Right atrium auricular region (tissue), 2 donors: Measurements from ENCODE around the gene GUCA1C. TPM values are rescaled to one million over a fixed set of nuclear protein-coding genes. Genes with fewer than 3 reads are reported as not detected.

Experiments used
- DNase-seq: peaks from one replicate; pipeline ENCODE4 v3.0.0-alpha.2; 2019; ENCODE audit warnings: low spot score
- H3K27ac ChIP-seq, 2 donors: fragments of 200-600 bp; sonication (generic); 1 replicate in 1 of 2; 2 replicates in 1 of 2; pipeline ENCODE4 v1.5.1; 2016 to 2019
- H3K27me3 ChIP-seq, 2 donors: fragments of 200-600 bp; sonication (generic); one replicate each; pipeline versions ENCODE4 v1.5.1 to v1.6.0; 2017 to 2019
- H3K36me3 ChIP-seq: fragments of 200-600 bp; sonication (generic); one replicate; pipeline ENCODE4 v1.5.1; 2016
- H3K4me1 ChIP-seq, 2 donors: fragments of 200-600 bp; sonication (generic); one replicate each; pipeline versions ENCODE4 v1.5.1 to v1.6.0; 2017 to 2019
- H3K4me3 ChIP-seq, 2 donors: fragments of 200-600 bp; sonication (generic); 1 replicate in 1 of 2; 2 replicates in 1 of 2; pipeline ENCODE4 v1.5.1; 2017 to 2019; ENCODE audit warnings: mild to moderate bottlenecking in 1 of 2, moderate library complexity in 1 of 2
- H3K9me3 ChIP-seq, 2 donors: fragments of 200-600 bp; sonication (generic); one replicate each; pipeline ENCODE4 v1.5.1; 2019
- total RNA-seq, 2 donors: library from RNA; depleted of rRNA; stranded (reverse); fragments of >200 nt; gene quantifications; one replicate each; pipeline ENCODE4 v1.1.0, GENCODE V29; 2016
- TF ChIP-seq, protein P1 (sequence below), 2 donors: fragments of 200-600 bp; sonication (generic); IDR thresholded peaks; one replicate each; pipeline ENCODE4 v1.5.1; 2019; ENCODE audit warnings: antibody characterized with exemption in 2 of 2

Gene GUCA1C
- total RNA-seq, 2 donors from 2014 or later = not detected

DNA sequence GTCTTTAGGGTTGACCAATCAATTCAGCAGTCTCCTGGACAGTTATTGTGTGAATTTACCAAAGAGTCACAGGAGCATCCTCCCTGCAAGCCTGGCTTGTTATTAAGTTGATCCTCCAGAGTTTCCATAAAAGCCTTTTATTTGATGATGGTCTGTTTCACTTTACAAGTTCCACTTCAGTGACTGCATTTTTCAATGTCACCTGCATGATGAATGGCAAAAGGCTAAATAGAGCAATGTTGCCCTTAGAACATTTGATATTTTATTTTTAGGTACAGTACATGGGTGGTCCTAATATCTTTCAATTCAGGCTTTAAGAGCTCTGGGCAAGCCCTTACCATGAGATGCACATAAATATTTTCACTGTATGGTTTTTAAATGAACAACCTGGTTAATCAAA, 22.6 kb downstream of the GUCA1C start:
- TF ChIP-seq, protein P1, sequence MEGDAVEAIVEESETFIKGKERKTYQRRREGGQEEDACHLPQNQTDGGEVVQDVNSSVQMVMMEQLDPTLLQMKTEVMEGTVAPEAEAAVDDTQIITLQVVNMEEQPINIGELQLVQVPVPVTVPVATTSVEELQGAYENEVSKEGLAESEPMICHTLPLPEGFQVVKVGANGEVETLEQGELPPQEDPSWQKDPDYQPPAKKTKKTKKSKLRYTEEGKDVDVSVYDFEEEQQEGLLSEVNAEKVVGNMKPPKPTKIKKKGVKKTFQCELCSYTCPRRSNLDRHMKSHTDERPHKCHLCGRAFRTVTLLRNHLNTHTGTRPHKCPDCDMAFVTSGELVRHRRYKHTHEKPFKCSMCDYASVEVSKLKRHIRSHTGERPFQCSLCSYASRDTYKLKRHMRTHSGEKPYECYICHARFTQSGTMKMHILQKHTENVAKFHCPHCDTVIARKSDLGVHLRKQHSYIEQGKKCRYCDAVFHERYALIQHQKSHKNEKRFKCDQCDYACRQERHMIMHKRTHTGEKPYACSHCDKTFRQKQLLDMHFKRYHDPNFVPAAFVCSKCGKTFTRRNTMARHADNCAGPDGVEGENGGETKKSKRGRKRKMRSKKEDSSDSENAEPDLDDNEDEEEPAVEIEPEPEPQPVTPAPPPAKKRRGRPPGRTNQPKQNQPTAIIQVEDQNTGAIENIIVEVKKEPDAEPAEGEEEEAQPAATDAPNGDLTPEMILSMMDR (IDR thresholded peaks at IDR 0.05) = no peak
- peaks cover 0 to 4% of the 10 kb centered on the region in 2 donors for H3K9me3 ChIP-seq

DNA sequence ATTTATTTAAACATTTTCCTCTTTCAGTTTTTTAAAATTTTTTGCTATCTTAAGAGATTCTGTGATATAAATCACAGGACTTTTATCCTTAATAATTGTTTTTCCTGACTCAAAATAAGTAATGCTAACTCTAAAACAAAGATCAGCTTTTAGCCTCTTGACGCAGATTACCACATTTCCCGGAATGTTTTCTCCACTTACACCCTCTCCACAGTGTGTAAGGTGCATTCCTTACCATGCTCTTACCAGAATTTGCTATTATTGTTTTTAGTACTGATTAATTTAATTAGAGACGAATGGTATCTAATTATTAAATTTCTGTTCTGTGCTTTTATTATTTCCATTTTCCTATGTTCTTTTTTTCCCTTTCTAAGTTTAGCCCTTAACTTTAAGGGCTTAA, 34.8 kb downstream of the GUCA1C start:
- no peaks in the 10 kb centered on the region for H3K9me3 ChIP-seq

More for the DNA sequence above, 22.6 kb downstream of the GUCA1C start:
- H3K4me1 ChIP-seq = no peaks in the 10 kb centered on the region
- no peaks in the 10 kb centered on the region for H3K27me3 ChIP-seq
- DNase-seq = no peak
- no peaks in the 10 kb centered on the region for H3K36me3 ChIP-seq
- no peak overlapping the region for H3K27ac ChIP-seq
- H3K4me3 ChIP-seq = no peak overlapping the region

DNA sequence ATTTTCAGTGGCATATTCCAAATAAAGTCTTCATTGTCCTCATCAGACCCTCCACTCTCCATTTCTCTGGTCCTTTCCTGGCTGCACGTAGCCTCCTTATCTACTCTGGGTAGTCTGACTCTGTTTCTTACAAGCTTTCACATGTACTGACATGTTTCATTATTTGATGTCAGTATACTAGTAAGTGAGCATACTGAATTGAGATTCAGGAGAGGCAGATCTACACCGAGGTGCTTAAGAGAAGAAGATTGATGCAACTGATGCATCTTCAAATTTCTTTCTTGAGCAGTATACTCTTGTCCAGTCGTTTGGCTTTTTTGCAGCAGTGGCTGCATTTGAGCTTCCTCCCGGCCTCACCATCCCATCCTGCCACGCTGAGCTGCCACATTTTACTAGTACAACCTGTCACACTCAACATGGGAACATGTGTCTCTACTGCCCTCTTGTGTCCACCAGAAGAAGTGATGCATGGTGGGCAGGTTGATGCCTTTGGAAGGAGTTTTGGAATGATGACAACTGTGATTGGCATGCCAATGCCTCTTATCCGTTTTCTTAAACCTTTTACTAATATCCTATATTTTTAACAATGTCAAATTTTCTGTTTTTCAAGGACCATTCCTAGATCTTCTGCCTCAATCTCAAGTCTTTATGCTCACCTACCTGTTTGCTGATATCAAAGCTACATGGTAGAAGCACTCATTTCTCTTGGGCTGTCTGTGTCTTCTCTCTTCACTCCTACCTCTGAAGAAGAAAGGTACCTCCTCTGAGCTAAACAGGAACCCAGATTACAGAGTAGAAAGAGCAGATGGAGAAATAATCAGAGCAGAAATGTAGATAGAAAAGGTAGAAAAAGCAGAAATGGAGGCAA, 38.7 kb downstream of the GUCA1C start:
- Histone ChIP-seq H3K9me3 (no peaks in the 10 kb centered on the region), H3K4me3 (no peak overlapping the region), H3K4me1 (no peaks in the 10 kb centered on the region), H3K36me3 (no peaks in the 10 kb centered on the region), H3K27me3 (no peaks in the 10 kb centered on the region), H3K27ac (no peak overlapping the region)
- TF ChIP-seq, protein P1 (IDR thresholded peaks at IDR 0.05) = peak; percentile 42 to 78
- no peak for DNase-seq

More for the DNA sequence above, 34.8 kb downstream of the GUCA1C start:
- TF ChIP-seq, protein P1 (IDR thresholded peaks at IDR 0.05) = no peak
- Histone ChIP-seq H3K4me3 (no peak overlapping the region), H3K36me3 (no peaks in the 10 kb centered on the region), H3K27ac (no peak overlapping the region), H3K4me1 (no peaks in the 10 kb centered on the region), H3K27me3 (no peaks in the 10 kb centered on the region)
- DNase-seq = no peak

DNA sequence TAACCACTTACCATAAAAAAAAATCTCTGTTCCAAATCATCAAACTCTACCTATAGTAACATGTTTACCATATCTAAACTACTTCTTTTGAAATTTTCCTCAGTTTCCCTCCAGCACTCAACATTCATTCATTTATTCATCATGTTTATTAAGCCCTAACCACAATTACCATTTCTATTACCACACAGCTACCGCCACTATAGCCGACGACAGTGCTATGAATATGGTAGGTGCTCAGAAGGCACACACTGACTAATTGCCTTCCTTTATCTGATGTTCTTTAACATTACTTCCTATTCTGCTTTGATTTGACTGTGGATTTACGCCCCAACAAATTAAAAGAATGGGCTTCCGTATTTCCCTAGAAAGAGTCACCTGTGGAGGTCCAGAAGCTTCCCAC, 43.9 kb downstream of the GUCA1C start:
- Histone ChIP-seq H3K4me1 (no peaks in the 10 kb centered on the region), H3K27me3 (no peaks in the 10 kb centered on the region), H3K9me3 (no peaks in the 10 kb centered on the region), H3K36me3 (no peaks in the 10 kb centered on the region), H3K4me3 (no peak overlapping the region), H3K27ac (no peak overlapping the region)
- DNase-seq = no peak
- TF ChIP-seq, protein P1 (IDR thresholded peaks at IDR 0.05) = no peak

DNA sequence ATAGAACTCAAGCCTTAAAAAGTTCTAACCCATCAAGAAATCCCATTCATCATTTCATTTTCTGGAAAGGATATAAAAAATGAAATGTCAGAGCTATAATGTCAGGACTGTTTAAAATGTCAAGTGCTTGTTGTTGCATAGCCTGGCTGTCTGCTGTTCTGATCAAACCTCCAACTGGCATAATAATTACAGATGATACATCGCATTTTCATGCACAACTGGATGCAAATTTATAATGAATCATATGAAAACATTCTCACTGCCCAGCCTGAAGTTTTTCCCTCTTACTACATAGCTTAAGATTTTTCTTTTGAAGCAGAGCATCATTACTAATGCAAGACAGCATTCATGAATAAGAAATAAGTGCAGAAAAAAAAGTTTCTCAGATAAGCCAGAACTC, 46.5 kb downstream of the GUCA1C start:
- TF ChIP-seq, protein P1 (IDR thresholded peaks at IDR 0.05) = no peak
- no peaks in the 10 kb centered on the region for H3K36me3 ChIP-seq
- H3K4me1 ChIP-seq = no peaks in the 10 kb centered on the region
- no peak overlapping the region for H3K4me3 ChIP-seq
- no peak for DNase-seq
- no peaks in the 10 kb centered on the region for H3K9me3 ChIP-seq
- H3K27ac ChIP-seq = no peak overlapping the region
- no peaks in the 10 kb centered on the region for H3K27me3 ChIP-seq
